Activated naive CD4-positive, alpha-beta T cell treated with anti-CD3 and anti-CD28 coated beads, Interleukin-2, amount 10 ng/mL, durations not matched to agents 7 days and 5 days (primary cell): ENCODE measurements around the gene GNG7.
"Not testable (repeated sequence)": the region's sequence is repeated elsewhere in the genome, so short reads cannot be mapped to it uniquely, and the experiment has no call there.

Experiments used
- CTCF ChIA-PET: fragments of 350-600 bp; sonication (Branson Sonifier 250); formaldehyde crosslinking; loops from one replicate; lab custom pipeline; 2021; ENCODE audit warnings: antibody characterized with exemption; lab: Charles Lee
- DNase-seq: peaks from one replicate; pipeline ENCODE4 v3.0.0-alpha.2; 2020
- H3K27ac Mint-ChIP-seq: one replicate; pipeline ENCODE4 v1.8.0; 2021; ENCODE audit warnings: mild to moderate bottlenecking, moderate library complexity, mixed read lengths
- H3K27me3 Mint-ChIP-seq: one replicate; pipeline ENCODE4 v1.8.0; 2021; ENCODE audit warnings: mild to moderate bottlenecking, mixed read lengths
- H3K36me3 Mint-ChIP-seq: one replicate; pipeline ENCODE4 v1.8.0; 2021; ENCODE audit warnings: mixed read lengths
- H3K4me1 Mint-ChIP-seq: one replicate; pipeline ENCODE4 v1.8.0; 2021; ENCODE audit warnings: mixed read lengths
- H3K4me3 Mint-ChIP-seq: one replicate; pipeline ENCODE4 v1.8.0; 2021; ENCODE audit warnings: mild to moderate bottlenecking, moderate library complexity, mixed read lengths
- H3K9me3 Mint-ChIP-seq: one replicate; pipeline ENCODE4 v1.8.0; 2021; ENCODE audit warnings: mixed read lengths

Gene GNG7

GRCh38 chr19:2685204-2685704 lies 17.2 kb downstream of the GNG7 start:
- H3K27ac Mint-ChIP-seq, result no peak overlapping the region
- no peaks in the 10 kb centered on the region for H3K4me1 Mint-ChIP-seq
- no peaks in the 10 kb centered on the region for H3K36me3 Mint-ChIP-seq
- H3K9me3 Mint-ChIP-seq, result no peaks in the 10 kb centered on the region
- no peak for DNase-seq
- CTCF ChIA-PET, result no interaction called here
- H3K4me3 Mint-ChIP-seq, result no peak overlapping the region
- H3K27me3 Mint-ChIP-seq, result no peaks in the 10 kb centered on the region

- CTCF ChIA-PET, result no interaction called here
- Mint-ChIP-seq H3K27ac (no peak overlapping the region), H3K36me3 (no peaks in the 10 kb centered on the region), H3K4me1 (no peaks in the 10 kb centered on the region), H3K4me3 (no peak overlapping the region), H3K9me3 (no peaks in the 10 kb centered on the region), H3K27me3 (peaks cover 4% of the 10 kb centered on the region)
- DNase-seq, result no peak
Observed at GRCh38 chr19:2683430-2684003, 19.0 kb downstream of the GNG7 start.

GRCh38 chr19:2680808-2681207 lies 21.7 kb downstream of the GNG7 start:
- Mint-ChIP-seq H3K36me3 (no peaks in the 10 kb centered on the region), H3K4me1 (no peaks in the 10 kb centered on the region), H3K9me3 (no peaks in the 10 kb centered on the region), H3K4me3 (no peak overlapping the region), H3K27ac (no peak overlapping the region), H3K27me3 (peaks cover 9% of the 10 kb centered on the region)
- DNase-seq, result no peak
- CTCF ChIA-PET, result no interaction called here

GRCh38 chr19:2679439-2679838 lies 23.1 kb downstream of the GNG7 start:
- Mint-ChIP-seq H3K4me3 (no peak overlapping the region), H3K27me3 (peaks cover 9% of the 10 kb centered on the region), H3K27ac (no peak overlapping the region), H3K9me3 (no peaks in the 10 kb centered on the region), H3K36me3 (no peaks in the 10 kb centered on the region), H3K4me1 (no peaks in the 10 kb centered on the region)
- no peak for DNase-seq
- CTCF ChIA-PET, result no interaction called here

GRCh38 chr19:2678948-2679347 lies 23.5 kb downstream of the GNG7 start:
- H3K4me1 Mint-ChIP-seq, DNase-seq, H3K36me3 Mint-ChIP-seq, H3K9me3 Mint-ChIP-seq, H3K27ac Mint-ChIP-seq, CTCF ChIA-PET, H3K4me3 Mint-ChIP-seq, H3K27me3 Mint-ChIP-seq: not testable (repeated sequence)

- Mint-ChIP-seq H3K9me3 (no peaks in the 10 kb centered on the region), H3K27ac (no peak overlapping the region), H3K27me3 (peaks cover 9% of the 10 kb centered on the region), H3K4me3 (no peak overlapping the region), H3K4me1 (no peaks in the 10 kb centered on the region), H3K36me3 (no peaks in the 10 kb centered on the region)
- CTCF ChIA-PET, result no interaction called here
- DNase-seq, result no peak
Observed at GRCh38 chr19:2678044-2678671, 24.3 kb downstream of the GNG7 start.

GRCh38 chr19:2676823-2677222 lies 25.7 kb downstream of the GNG7 start:
- CTCF ChIA-PET, result no interaction called here
- DNase-seq, result no peak
- H3K4me1 Mint-ChIP-seq, result no peaks in the 10 kb centered on the region
- no peak overlapping the region for H3K4me3 Mint-ChIP-seq
- no peak overlapping the region for H3K27ac Mint-ChIP-seq
- no peaks in the 10 kb centered on the region for H3K36me3 Mint-ChIP-seq
- H3K9me3 Mint-ChIP-seq, result no peaks in the 10 kb centered on the region
- H3K27me3 Mint-ChIP-seq, result peaks cover 9% of the 10 kb centered on the region

GRCh38 chr19:2675892-2676291 lies 26.6 kb downstream of the GNG7 start:
- no peaks in the 10 kb centered on the region for H3K36me3 Mint-ChIP-seq
- H3K27ac Mint-ChIP-seq, result no peak overlapping the region
- H3K4me3 Mint-ChIP-seq, result no peak overlapping the region
- no peaks in the 10 kb centered on the region for H3K9me3 Mint-ChIP-seq
- CTCF ChIA-PET, result no interaction called here
- no peaks in the 10 kb centered on the region for H3K4me1 Mint-ChIP-seq
- DNase-seq, result no peak
- peaks cover 9% of the 10 kb centered on the region for H3K27me3 Mint-ChIP-seq

GRCh38 chr19:2670217-2670616 lies 32.3 kb downstream of the GNG7 start:
- H3K4me3 Mint-ChIP-seq, result no peak overlapping the region
- no peaks in the 10 kb centered on the region for H3K4me1 Mint-ChIP-seq
- CTCF ChIA-PET, result no interaction called here
- no peaks in the 10 kb centered on the region for H3K9me3 Mint-ChIP-seq
- H3K36me3 Mint-ChIP-seq, result no peaks in the 10 kb centered on the region
- no peak overlapping the region for H3K27ac Mint-ChIP-seq
- DNase-seq, result no peak
- H3K27me3 Mint-ChIP-seq, result no peaks in the 10 kb centered on the region

GRCh38 chr19:2668175-2668763 lies 34.2 kb downstream of the GNG7 start:
- CTCF ChIA-PET, result no interaction called here
- no peaks in the 10 kb centered on the region for H3K9me3 Mint-ChIP-seq

GRCh38 chr19:2667349-2667748 lies 35.1 kb downstream of the GNG7 start:
- H3K27ac Mint-ChIP-seq, H3K4me3 Mint-ChIP-seq, H3K27me3 Mint-ChIP-seq, DNase-seq, H3K9me3 Mint-ChIP-seq, H3K36me3 Mint-ChIP-seq, H3K4me1 Mint-ChIP-seq, CTCF ChIA-PET: not testable (repeated sequence)

More at GRCh38 chr19:2668175-2668763, 34.2 kb downstream of the GNG7 start:
- H3K4me1 Mint-ChIP-seq, result no peaks in the 10 kb centered on the region
- no peaks in the 10 kb centered on the region for H3K36me3 Mint-ChIP-seq
- H3K4me3 Mint-ChIP-seq, result no peak overlapping the region
- no peak overlapping the region for H3K27ac Mint-ChIP-seq
- no peak for DNase-seq
- no peaks in the 10 kb centered on the region for H3K27me3 Mint-ChIP-seq

GRCh38 chr19:2666344-2666994 lies 36.0 kb downstream of the GNG7 start:
- DNase-seq, result no peak
- no peak overlapping the region for H3K4me3 Mint-ChIP-seq
- no peak overlapping the region for H3K27ac Mint-ChIP-seq
- peaks cover 7% of the 10 kb centered on the region for H3K27me3 Mint-ChIP-seq
- CTCF ChIA-PET, result no interaction called here
- no peaks in the 10 kb centered on the region for H3K9me3 Mint-ChIP-seq
- H3K36me3 Mint-ChIP-seq, result no peaks in the 10 kb centered on the region
- no peaks in the 10 kb centered on the region for H3K4me1 Mint-ChIP-seq

GRCh38 chr19:2665103-2665502 lies 37.4 kb downstream of the GNG7 start:
- H3K27ac Mint-ChIP-seq, result no peak overlapping the region
- CTCF ChIA-PET, result no interaction called here
- DNase-seq, result no peak
- H3K36me3 Mint-ChIP-seq, result no peaks in the 10 kb centered on the region
- no peak overlapping the region for H3K4me3 Mint-ChIP-seq
- no peaks in the 10 kb centered on the region for H3K9me3 Mint-ChIP-seq
- no peaks in the 10 kb centered on the region for H3K4me1 Mint-ChIP-seq
- peaks cover 12% of the 10 kb centered on the region for H3K27me3 Mint-ChIP-seq

- Mint-ChIP-seq H3K27ac (no peak overlapping the region), H3K36me3 (no peaks in the 10 kb centered on the region), H3K4me3 (no peak overlapping the region), H3K9me3 (no peaks in the 10 kb centered on the region), H3K27me3 (peaks cover 12% of the 10 kb centered on the region), H3K4me1 (no peaks in the 10 kb centered on the region)
- no peak for DNase-seq
- CTCF ChIA-PET, result no interaction called here
Observed at GRCh38 chr19:2663920-2664571, 38.4 kb downstream of the GNG7 start.
